Mammary epithelial cell (primary cell): ENCODE results near the gene KIF1B.

Source experiments
- CTCF ChIP-seq, 2 donors: IDR thresholded peaks in 1 of 2; conservative IDR thresholded peaks in 1 of 2; 2 replicates each; pipeline ENCODE4 v1.5.1; 2011 to 2012; ENCODE audit warnings: inconsistent platforms in 2 of 2, low read length in 2 of 2, mild to moderate bottlenecking in 2 of 2, control low read depth in 1 of 2, low read depth in 1 of 2; ENCODE audit not compliant: insufficient read depth in 1 of 2; ENCODE audit errors: extremely low read depth in 1 of 2
- EZH2 ChIP-seq: IDR thresholded peaks from 2 replicates; pipeline ENCODE4 v1.6.1; 2012; ENCODE audit warnings: low read length, inconsistent platforms, borderline replicate concordance

GRCh38 chr1:10360045-10360444 is 149.7 kb downstream of the KIF1B start:
- no peak for TF ChIP-seq EZH2
- TF ChIP-seq CTCF (conservative IDR thresholded peaks at IDR 0.05 in 1 of 2, IDR thresholded peaks at IDR 0.05 in 1 of 2; ENCODE audit: extremely low read depth in 1 of 2, insufficient read depth in 1 of 2, low read depth in 1 of 2, low read length in 2 of 2) = no peak
